HG03103 (cell line): Measurements from ENCODE around the gene FYB1.
"Not testable (repeated sequence)": the region's sequence is repeated elsewhere in the genome, so short reads cannot be mapped to it uniquely, and the experiment has no call there.

ENCODE experiments used
- ATAC-seq: cut with Tn5 transposase; IDR thresholded peaks from one replicate; pipeline ENCODE4 v1.9.1; 2021; ENCODE audit warnings: low read depth; ENCODE audit not compliant: unreplicated experiment

FYB1 gene

GRCh38 chr5:39219437-39219836, at the start of gene FYB1:
Gene FYB1, minus strand, starts transcription at chr5:39219563. Its CDS starts 16,603 bp downstream, at chr5:39202960.
- no peak for ATAC-seq

- no peak for ATAC-seq
Observed at GRCh38 chr5:39267186-39267585, 47.8 kb upstream of the FYB1 start.

- ATAC-seq = no peak
Observed at GRCh38 chr5:39266442-39266841, 47.1 kb upstream of the FYB1 start.

- ATAC-seq = peak; percentile 78
Observed at GRCh38 chr5:39264528-39264927, 45.2 kb upstream of the FYB1 start.

- ATAC-seq = no peak
Observed at GRCh38 chr5:39262981-39263380, 43.6 kb upstream of the FYB1 start.

- no peak for ATAC-seq
Observed at GRCh38 chr5:39260095-39260494, 40.7 kb upstream of the FYB1 start.

GRCh38 chr5:39257554-39257953, 38.2 kb upstream of the FYB1 start:
- ATAC-seq = no peak

GRCh38 chr5:39256477-39257235, 37.3 kb upstream of the FYB1 start:
- no peak for ATAC-seq

- ATAC-seq = no peak
Observed at GRCh38 chr5:39255406-39255805, 36.0 kb upstream of the FYB1 start.

- no peak for ATAC-seq
Observed at GRCh38 chr5:39254671-39255070, 35.3 kb upstream of the FYB1 start.

GRCh38 chr5:39253196-39253595, 33.8 kb upstream of the FYB1 start:
- no peak for ATAC-seq

- no peak for ATAC-seq
Observed at GRCh38 chr5:39249564-39250274, 30.4 kb upstream of the FYB1 start.

- ATAC-seq = no peak
Observed at GRCh38 chr5:39249069-39249468, 29.7 kb upstream of the FYB1 start.

- ATAC-seq = no peak
Observed at GRCh38 chr5:39240750-39241149, 21.4 kb upstream of the FYB1 start.

GRCh38 chr5:39238366-39239105, 19.2 kb upstream of the FYB1 start:
- ATAC-seq = no peak

GRCh38 chr5:39236718-39237117, 17.4 kb upstream of the FYB1 start:
- no peak for ATAC-seq

GRCh38 chr5:39235648-39236047, 16.3 kb upstream of the FYB1 start:
- no peak for ATAC-seq

- ATAC-seq = not testable (repeated sequence)
Observed at GRCh38 chr5:39234494-39234893, 15.1 kb upstream of the FYB1 start.

- ATAC-seq = no peak
Observed at GRCh38 chr5:39233783-39234182, 14.4 kb upstream of the FYB1 start.

GRCh38 chr5:39231705-39232525, 12.6 kb upstream of the FYB1 start:
- ATAC-seq = no peak

GRCh38 chr5:39228596-39228995, 9.2 kb upstream of the FYB1 start:
- ATAC-seq = no peak
